Epithelial cell of proximal tubule (primary cell): Measurements from ENCODE around the gene PWWP2B. TPM values are rescaled to one million over a fixed set of nuclear protein-coding genes. Genes with fewer than 3 reads are reported as not detected.

Source experiments
- DNase-seq: peaks from one replicate; pipeline ENCODE4 v3.0.0-alpha.2; 2011; ENCODE audit warnings: low read depth
- H3K4me3 ChIP-seq: 2 replicates; pipeline ENCODE4 v1.5.1; 2011; ENCODE audit warnings: low read depth, mild to moderate bottlenecking, low read length
- CTCF ChIP-seq: conservative IDR thresholded peaks from 2 replicates; pipeline ENCODE4 v1.5.1; 2012; ENCODE audit warnings: low read depth, mild to moderate bottlenecking, low read length
- total RNA-seq: library from RNA; depleted of rRNA; stranded (reverse); fragments of >200 nt; gene quantifications from 2 replicates; pipeline ENCODE4 v1.2.3, GENCODE V29; 2015

PWWP2B gene
- total RNA-seq, 1 donor from 2014 or later = 11.0 TPM

- no peak for DNase-seq
- peak overlapping the region; percentile 60 for H3K4me3 ChIP-seq
- TF ChIP-seq CTCF = no peak
Observed at GRCh38 chr10:132394936-132395703, 1.9 kb upstream of the PWWP2B start.

DNA sequence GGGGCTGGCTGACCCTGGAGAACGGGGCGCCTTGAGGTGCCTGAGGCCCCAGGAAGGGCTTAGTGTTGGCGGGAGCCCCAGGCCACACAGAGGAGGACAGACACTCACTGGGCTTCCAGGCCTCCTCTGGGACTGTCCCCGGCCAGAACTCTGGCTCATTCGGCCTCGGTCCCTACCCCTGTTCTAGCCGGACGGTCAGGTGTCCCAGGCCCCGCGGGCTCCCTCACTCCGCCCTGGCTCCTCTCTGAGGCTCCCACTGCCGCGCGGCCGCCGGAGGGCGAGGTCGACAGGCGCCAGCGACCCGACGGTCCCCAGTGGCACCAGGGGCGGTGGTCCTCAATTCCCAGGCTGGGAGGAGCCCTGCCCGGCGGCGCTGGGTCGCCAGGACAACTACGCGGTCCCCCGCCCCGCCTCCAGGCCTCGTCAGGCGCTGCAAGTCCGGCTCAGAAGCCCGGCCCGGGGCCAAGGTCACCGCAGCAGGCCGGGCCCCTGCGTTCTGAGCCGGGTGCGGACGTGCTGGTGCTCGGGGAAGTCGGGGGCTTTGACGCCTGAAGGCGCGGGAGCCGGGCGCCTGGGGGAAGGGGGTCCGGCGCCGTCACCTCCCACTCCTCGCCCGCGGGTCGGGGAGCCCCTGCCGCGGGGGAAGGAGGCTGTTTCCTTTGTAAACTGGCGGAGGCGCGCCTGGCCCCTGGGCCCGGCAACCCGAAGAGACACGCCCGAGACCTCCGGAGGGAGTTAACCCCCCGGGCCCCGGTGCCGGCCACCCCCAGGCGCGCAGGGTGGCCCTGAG, 1.1 kb upstream of the PWWP2B start:
- peak overlapping the region; percentile 60 for H3K4me3 ChIP-seq
- no peak for DNase-seq
- no peak for TF ChIP-seq CTCF

DNA sequence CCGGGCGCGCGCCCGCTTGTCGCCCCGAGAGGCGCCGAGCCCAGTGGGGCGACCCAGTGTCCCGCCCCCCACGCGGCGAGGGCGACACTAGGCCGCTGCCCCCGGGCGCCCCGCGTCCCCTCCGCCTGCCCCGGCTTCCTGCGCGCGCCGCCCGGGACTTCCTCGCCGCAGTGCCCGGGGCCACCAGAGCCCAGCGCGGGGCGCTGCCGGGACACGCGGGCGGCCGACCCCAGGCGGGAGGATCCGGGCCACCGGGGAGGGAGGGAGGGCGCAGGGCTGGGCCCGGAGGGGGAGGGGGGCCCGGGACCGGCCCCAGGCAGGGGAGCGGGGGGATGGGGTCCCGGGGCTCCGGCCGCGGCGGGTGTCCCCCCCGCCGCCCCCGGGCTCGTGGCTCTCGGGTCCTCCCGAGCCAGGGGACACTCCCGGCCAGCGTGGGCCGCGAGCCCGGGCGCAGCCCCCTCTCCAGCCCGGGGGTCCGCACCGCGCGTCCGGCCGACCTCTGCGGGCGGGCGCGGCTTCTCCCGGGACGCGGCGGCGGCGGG, 435 bp upstream of the PWWP2B start:
- DNase-seq = no peak
- TF ChIP-seq CTCF = no peak
- peak overlapping the region; percentile 60 for H3K4me3 ChIP-seq

GRCh38 chr10:132397671-132398565, 918 bp downstream of the PWWP2B start:
- no peak for DNase-seq
- TF ChIP-seq CTCF = no peak
- H3K4me3 ChIP-seq = peak overlapping the region; percentile 73

- TF ChIP-seq CTCF = no peak
- DNase-seq = no peak
- H3K4me3 ChIP-seq = no peak overlapping the region
Observed at GRCh38 chr10:132398566-132398991, 1.6 kb downstream of the PWWP2B start.
